Fibroblast of upper back skin (primary cell): ENCODE data around the gene ZBBX.
A peak's percentile ranks its signal among the peaks of the same experiment; 100 is the strongest.

ENCODE experiments used
- DNase-seq: peaks from one replicate; pipeline ENCODE4 v3.0.0-alpha.2; 2013

ZBBX gene

DNA sequence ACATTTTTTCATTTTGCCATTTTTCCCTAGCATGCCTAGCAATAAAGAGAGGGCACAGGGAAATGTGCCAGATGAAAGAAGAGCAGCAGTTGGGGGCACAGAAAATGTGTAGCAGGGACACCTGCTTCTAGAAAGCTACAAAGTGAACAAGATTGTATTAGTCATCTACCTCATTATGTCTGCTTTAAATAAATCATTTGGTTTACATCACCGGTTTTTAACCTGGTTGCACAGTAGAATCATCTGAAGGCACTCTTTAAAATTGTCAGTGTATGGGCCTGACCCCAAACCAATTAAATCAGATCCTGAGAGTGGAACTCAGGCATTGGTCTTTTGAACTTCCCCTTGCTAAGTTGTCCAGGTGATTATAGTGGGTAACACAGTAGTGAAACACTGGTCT is 73.8 kb downstream of the ZBBX start:
- no peak for DNase-seq

DNA sequence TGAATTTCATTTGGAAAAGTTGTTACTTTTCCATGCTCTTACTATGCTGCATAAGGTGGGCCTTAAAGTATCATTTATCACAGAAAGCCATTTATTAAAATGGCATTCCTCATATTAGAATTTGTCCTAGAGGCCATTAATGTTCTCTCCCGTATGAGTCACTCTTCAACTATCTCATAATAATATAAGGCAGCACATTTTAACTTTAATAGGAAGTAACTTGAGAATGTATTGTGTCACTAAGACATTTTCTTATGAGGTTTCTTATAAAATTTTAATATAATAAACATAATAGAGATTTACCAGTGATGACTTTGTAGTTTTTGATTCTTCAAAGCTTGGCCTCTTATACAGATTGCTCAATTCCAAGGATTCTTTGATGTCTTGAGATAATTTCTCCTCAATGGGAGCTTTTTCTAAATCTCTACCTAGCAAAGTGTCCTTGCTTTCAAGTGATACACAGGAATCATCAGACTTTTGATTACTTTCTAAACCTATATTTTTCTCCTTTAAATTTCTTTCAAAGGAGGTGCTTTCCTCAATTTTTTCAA is 74.7 kb downstream of the ZBBX start:
- DNase-seq: no peak

DNA sequence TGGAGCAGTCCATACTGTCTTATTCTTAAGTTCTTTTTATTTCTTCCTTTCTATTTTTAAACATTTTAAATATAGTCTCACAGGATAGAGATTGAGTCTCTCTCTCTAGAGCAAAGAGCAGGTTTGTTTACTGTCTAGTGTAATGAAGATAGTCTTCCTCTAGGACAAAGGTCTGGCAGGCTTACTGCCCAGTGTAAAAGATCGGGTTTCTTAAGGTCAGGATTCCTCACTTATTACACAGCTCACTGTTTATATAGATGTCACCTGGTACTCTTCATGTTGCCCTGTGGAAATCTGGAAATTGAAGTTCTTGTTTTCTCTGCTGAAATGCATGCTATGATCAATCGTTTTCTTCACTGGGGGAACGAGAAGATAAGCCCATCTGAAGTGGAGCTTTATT is 76.0 kb downstream of the ZBBX start:
- no peak for DNase-seq

DNA sequence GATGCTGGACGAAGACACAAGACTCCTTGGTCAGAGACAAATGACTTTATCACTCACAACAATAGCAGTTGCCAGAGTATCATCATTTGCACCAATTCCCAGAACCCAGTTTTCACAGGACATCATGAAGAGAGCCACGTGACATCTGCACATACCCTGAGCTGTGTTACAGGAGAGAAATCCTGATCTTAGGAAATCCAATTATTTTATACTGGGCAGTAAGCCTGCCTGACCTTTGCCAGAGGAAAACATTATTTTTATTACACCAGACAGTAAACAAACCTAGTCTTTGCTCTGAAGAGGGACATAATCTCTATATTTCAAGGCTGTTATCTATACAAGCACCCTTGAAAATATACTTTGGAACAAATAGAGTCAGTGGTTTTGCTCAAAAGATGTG is 77.4 kb downstream of the ZBBX start:
- DNase-seq: no peak

DNA sequence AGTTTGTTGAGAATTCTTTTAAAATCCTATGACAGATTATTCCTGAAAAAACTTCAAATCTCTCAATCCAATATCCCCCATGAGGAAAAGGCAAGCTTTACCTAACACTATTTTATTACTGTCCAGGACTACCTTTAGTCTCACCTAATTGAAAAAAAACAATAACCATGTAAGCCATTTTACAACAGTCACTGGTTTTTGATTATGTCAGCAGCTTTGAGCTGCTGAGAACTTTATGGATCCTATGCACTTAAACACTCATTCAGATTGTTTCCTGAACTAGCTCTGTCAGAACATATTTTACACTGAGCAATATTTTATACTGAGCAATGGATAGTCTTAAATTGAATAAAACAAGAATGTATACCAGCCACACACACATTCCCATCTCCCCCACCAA is 79.9 kb downstream of the ZBBX start:
- no peak for DNase-seq

DNA sequence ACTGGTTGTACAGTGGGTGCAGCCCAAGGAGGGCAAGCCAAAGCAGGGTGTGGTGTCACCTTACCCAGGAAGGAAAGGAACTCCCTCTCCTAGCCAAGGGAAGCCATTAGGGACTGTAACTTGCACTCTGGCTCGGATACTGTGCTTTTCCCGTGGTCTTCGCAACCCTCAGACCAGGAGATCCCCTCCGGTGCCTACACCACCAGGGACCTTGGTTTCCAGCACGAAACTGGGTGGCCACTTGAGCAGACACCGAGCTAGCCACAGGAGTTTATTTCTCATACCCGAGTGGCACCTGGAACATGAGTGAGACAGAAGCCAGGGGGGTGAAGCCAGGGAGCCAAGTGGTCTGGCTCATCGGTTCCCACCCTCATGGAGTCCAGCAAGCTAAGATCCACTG is 90.7 kb downstream of the ZBBX start:
- no peak for DNase-seq

DNA sequence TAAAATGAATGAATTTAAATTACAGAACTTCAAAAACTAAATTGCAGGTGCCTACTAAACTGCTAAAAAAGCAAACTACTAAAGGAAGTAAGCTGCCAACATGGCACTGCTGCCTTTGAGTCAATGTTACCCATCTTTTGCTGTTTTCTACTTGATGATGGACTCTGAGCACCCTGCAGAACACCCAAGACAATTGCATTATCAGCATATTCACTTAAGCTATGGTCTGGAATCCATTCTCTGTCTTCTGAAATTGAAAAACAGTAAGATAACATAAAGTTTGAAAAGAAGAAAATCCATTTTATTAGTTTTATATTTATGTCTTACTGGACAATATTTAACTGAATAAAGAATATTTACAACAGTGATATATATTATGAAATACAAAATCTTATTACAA is 91.4 kb downstream of the ZBBX start:
- DNase-seq: no peak

DNA sequence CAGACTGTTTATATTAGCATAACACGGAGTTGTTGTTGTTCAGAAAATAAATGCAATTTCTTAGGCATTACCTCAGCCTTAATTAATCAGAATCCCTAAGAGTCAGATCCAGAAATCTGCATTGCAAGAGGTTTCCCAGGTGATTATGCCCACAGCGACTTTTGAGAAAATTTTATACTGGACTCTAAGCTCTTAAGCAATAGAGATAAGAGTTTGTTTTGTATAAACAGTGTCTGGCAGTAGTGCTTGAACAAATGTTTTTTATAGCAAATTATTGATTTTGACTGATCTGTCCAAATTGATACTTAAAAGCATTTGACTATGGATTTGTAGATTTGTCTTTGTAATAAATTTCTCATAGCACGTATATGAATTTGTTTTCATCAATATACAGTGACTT is 92.8 kb downstream of the ZBBX start:
- no peak for DNase-seq

DNA sequence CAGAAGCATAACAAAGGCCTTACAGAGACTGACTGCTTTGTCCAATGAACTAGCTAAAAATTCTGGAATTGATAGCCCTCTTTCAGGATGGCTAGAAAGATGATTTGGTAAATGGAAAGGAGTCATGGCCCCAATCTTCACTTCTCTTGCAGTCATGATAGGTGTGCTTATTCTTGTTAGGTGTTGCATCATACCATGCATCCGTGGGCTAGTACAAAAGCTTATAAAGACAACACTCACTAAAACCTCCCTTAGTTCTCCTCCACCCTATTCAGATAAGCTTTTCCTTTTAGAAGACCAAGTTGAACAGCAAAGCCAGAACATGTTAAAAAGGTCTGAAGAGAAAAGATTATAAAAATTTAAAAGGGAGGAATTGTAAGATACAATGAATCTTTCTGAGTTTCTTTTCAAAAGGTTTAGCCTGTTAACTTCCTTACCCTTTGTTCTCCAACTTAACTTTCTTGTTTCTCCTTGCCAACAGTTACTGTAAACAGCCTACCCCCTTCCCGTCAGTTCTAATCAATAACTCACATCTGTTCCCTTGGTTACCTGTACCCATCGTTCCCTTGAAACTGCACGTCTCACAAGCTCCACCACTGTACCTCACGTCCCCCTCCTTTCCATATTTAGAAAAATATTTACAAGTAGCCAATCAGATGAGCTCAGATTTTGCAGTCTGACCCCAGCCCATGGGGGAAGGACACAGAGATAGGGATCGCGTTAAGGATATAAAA is 105.8 kb downstream of the ZBBX start:
- no peak for DNase-seq

DNA sequence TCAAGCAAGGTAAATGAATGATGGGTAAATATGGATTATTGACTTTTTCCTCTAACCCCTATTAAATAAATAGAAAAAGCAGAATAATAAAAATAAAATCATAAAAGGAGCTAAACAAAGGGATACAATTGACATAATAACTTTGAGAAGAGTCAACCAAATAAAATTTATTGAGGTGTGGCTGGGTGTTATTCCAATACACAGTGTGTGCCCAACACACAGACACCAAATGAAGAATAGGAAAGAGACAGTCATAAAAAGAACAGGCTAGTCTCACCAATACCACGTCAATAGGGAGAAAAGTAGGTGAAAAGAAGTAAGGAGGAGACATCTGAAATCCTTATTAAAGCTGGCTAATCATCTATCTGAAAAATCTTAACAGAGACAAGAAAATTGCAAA is 127.1 kb downstream of the ZBBX start:
- no peak for DNase-seq

DNA sequence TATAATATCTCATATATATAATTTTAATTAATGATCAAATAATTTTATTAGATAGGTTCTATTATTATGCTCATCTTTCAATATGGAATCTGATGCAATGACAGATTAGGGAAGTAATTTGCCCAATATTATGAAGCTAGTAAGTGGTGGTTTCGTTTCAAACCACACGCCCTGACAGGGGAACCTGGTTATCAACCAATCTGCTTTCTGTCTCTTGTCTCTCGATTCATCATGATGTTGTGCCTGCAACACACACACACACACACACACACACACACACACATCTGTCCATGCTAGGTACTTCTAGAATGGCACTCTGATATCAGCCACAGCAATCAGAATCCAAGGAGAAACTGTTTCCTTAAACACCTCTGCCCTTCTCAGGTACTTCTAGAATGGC is 128.4 kb downstream of the ZBBX start:
- no peak for DNase-seq

DNA sequence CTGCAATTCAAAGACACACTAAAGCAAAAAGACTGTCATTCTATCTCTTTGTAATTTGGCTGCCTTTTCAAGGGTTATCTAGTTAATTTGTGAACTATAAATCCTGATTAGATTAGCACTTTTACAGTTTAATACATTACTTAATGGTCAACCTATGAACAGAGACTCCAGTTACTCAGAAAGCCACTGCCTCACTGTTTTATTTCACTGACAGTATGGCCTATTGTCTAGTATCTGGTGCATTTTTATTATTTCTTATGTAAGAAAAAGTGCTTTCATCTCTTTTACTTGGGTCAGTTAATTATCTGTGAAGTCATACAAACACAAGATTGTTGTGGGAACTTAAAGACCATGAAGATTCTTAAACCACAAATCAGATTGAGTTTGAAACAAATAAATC is 133.8 kb downstream of the ZBBX start:
- no peak for DNase-seq

DNA sequence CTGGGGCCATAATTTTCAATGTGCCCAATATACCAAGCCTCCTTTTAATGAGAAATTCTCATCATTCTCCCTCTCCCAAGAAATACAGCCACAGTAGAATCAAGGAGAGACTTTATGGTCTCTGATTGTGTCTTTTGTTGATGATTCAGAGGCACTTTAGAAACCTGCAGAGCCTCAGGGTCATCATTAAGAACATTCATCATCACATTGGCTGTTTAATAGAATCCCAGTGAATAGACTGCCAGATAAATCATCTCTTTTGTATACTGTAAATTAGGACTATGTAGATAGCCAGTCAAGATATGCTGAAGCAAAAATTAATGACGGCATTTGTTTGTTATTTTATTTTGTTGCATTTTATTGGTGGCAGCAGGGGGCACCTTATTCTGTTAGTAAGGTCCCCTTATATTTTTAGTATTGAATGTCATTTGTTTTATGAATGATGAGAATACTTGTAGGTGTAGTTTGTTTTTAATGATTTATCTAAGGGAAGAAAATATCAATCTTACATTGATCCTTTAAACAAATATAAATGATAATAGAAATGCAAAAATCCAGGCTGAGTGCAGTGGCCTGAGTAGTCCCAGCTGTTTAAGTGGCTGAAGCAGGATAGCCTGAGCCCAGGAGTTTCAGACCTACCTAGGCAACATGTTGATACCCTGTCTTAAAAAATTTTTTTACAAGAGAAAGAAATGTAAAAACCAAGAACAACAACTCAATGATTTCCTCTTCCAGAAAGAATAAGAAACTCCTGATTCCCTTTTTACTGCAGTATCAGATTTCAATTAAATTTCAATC is 138.8 kb downstream of the ZBBX start:
- DNase-seq: no peak

DNA sequence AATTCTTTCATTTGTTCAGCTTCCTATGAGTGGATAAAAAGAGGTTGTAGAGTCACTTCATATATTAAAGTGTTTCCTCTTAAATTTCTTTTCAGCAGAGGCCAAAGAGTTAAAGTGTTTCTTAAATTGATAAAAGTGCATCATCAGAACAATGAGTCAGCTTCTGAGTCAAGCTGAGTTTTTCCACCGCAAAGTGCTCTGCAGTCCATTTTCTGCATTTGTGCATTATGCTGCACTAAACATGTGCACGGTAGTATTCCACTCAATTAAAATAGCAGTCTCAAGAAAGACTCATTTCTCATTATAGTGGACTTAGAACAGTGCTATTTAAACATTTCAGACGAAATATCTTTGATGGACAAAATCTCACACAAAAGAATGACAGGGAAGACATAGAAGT is 152.0 kb downstream of the ZBBX start:
- peak; percentile 67 for DNase-seq

DNA sequence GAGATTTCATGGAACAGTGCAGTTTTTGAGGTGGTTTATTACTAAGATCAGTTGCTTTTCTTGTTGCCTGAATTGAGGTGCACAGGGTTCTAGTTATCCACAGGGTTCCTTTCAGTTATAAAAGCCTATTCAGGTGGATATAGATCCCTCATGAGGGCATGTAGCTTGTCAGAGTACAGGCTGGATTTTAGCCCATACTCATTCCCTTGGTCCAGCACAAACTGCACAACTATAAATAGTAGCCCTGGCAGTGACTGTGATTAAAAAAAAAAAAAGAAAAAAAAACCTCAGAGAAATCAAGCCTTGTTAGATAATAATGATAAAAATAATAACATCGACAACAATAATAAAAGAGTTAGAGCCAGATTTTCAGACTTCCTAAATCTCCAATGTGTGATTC is 154.3 kb downstream of the ZBBX start:
- DNase-seq: no peak

DNA sequence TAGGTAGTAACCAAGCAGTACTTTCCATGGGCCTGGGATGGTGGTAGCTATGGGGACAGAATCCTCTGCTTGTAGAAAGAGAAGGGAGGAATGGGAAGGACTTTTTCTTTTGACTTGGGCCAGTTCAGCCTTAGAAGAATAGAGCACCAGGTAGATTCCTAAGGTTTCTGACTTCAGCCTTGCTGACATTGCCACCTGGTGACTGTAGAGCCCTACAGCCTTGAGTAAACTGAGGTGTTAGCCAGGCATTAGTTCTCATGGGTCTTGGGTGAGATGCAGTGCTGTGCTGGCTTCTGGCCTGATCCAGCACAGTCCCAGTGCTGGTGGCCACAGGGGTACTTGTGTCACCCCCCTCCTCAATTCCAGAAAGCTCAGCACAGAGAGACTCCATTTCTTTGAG is 171.1 kb downstream of the ZBBX start:
- no peak for DNase-seq

DNA sequence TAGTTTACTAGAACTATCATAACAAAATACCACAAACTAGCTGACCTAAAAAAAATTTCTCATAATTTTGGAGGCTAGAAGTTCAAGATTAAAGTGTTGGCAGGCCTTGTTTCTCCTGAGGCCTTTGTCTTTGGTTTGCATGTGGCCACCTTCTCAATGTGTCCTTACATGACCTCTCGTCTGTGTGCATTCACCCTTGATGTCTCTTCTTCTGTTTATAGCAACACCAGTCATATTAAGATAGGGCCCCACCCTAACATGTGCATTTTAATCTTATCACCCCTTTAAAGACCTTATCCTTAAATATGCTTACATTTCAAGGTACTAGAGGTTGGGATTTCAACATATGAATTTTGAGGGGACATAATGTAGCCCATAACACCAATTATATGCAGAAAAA is 177.0 kb downstream of the ZBBX start:
- no peak for DNase-seq

DNA sequence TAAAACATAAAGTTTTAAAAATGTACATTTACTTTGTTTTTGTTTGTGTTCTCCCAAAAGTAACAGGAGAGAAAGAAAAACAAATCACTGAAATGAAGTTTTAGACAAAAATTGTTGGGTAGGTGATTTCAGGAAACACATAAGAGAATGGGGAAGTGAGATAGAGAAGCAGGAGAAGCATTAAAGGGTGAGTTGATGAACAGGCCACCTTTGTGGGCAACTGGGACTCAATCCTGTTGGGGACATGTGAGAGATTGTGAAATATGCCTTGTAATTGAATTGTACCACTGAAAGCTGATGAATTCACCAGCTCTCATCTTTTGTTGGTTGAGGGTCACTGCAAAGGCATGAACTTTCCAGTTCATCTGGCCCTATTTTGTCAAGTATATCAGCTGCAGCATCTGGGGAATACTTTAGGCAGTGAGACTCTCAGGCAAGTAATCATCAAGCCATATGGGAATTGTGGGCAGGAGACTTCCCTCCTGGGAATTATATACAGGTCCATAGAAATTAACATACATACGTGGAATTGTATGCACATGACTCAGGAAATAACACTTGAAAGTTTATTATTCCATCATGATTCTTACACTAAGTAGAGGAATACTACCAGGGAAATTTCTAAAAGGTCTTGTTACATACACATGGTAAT is 181.0 kb downstream of the ZBBX start:
- DNase-seq: peak; percentile 28
